Muscle of leg (tissue), 11 donors: Measurements from ENCODE around the gene JMJD4. TPM values are rescaled to one million over a fixed set of nuclear protein-coding genes. Genes with fewer than 3 reads are reported as not detected.
A peak's percentile ranks its signal among the peaks of the same experiment; 100 is the strongest.

Source experiments
- DNase-seq: peaks from one replicate; pipeline ENCODE4 v3.0.0; 2013
- H3K27ac ChIP-seq: one replicate; pipeline ENCODE4 v1.5.1; 2013; ENCODE audit warnings: mild to moderate bottlenecking, low read length, control low read depth
- H3K27me3 ChIP-seq: one replicate; pipeline ENCODE4 v1.6.1; 2013; ENCODE audit warnings: low read length; ENCODE audit not compliant: control insufficient read depth, insufficient read depth
- H3K36me3 ChIP-seq: one replicate; pipeline ENCODE4 v1.6.1; 2013; ENCODE audit warnings: low read length; ENCODE audit not compliant: control insufficient read depth, insufficient read depth
- H3K4me1 ChIP-seq: one replicate; pipeline ENCODE4 v1.6.1; 2013; ENCODE audit warnings: low read length; ENCODE audit not compliant: control insufficient read depth, insufficient read depth
- H3K4me3 ChIP-seq: one replicate; pipeline ENCODE4 v1.5.1; 2013; ENCODE audit warnings: low read length, control low read depth
- H3K9me3 ChIP-seq: replicated peaks from 2 replicates; pipeline ENCODE4 v1.6.1; 2013; ENCODE audit warnings: low read depth, low read length; ENCODE audit not compliant: control insufficient read depth
- WGBS: methylation state at CpG from one replicate; pipeline ENCODE4 v1.1.5; 2013; ENCODE audit warnings: missing lambda C conversion rate; ENCODE audit not compliant: insufficient coverage; 5-methylcytosine and 5-hydroxymethylcytosine counted together
- polyA plus RNA-seq, 8 donors: library from polyadenylated mRNA; unstranded; fragments of 120-200 nt; gene quantifications; one replicate each; pipeline versions ENCODE4 v1.2.1 to v1.2.3, GENCODE V29; 2013; ENCODE audit warnings: inconsistent platforms in 1 of 8, low replicate concordance in 1 of 8; ENCODE audit not compliant: insufficient read length in 8 of 8, insufficient read depth in 1 of 8
- total RNA-seq: library from RNA; stranded (reverse); fragments of 120-200 nt; gene quantifications from one replicate; pipeline ENCODE4 v1.2.4, GENCODE V29; 2013

Gene JMJD4
- total and polyA plus RNA-seq, 9 donors: 16.2 to 20.6 (median 19.3) TPM

GRCh38 chr1:227777646-227778045 is 42.5 kb upstream of the JMJD4 start:
- WGBS: 100% methylated on average over 2 of the region's 4 CpGs
- Histone ChIP-seq H3K27me3 (no peaks in the 10 kb centered on the region), H3K36me3 (peaks cover 18% of the 10 kb centered on the region), H3K4me3 (no peak overlapping the region), H3K4me1 (peaks cover 57% of the 10 kb centered on the region), H3K9me3 (no peaks in the 10 kb centered on the region), H3K27ac (no peak overlapping the region)
- no peak for DNase-seq

GRCh38 chr1:227777156-227777555 is 42.1 kb upstream of the JMJD4 start:
- no peak overlapping the region for H3K27ac ChIP-seq
- no peaks in the 10 kb centered on the region for H3K27me3 ChIP-seq
- DNase-seq: no peak
- no peaks in the 10 kb centered on the region for H3K9me3 ChIP-seq
- H3K4me1 ChIP-seq: peaks cover 60% of the 10 kb centered on the region
- H3K4me3 ChIP-seq: no peak overlapping the region
- 85% methylated on average over 6 of the region's 11 CpGs for WGBS
- peaks cover 20% of the 10 kb centered on the region for H3K36me3 ChIP-seq

- WGBS: 68% methylated on average over 5 of the region's 7 CpGs
- H3K4me1 ChIP-seq: peaks cover 64% of the 10 kb centered on the region
Observed at GRCh38 chr1:227776331-227776771, 41.2 kb upstream of the JMJD4 start.

GRCh38 chr1:227775841-227776240 is 40.7 kb upstream of the JMJD4 start:
- H3K27me3 ChIP-seq: no peaks in the 10 kb centered on the region
- DNase-seq: no peak
- H3K36me3 ChIP-seq: peaks cover 14% of the 10 kb centered on the region
- WGBS: 75% methylated on average over 10 of the region's 10 CpGs
- no peak overlapping the region for H3K27ac ChIP-seq
- no peak overlapping the region for H3K4me3 ChIP-seq
- peaks cover 64% of the 10 kb centered on the region for H3K4me1 ChIP-seq
- no peaks in the 10 kb centered on the region for H3K9me3 ChIP-seq

More at GRCh38 chr1:227776331-227776771, 41.2 kb upstream of the JMJD4 start:
- Histone ChIP-seq H3K4me3 (no peak overlapping the region), H3K36me3 (peaks cover 18% of the 10 kb centered on the region), H3K27me3 (no peaks in the 10 kb centered on the region), H3K9me3 (no peaks in the 10 kb centered on the region), H3K27ac (no peak overlapping the region)
- DNase-seq: peak; percentile 63

GRCh38 chr1:227774821-227775661 is 39.9 kb upstream of the JMJD4 start:
- H3K9me3 ChIP-seq: no peaks in the 10 kb centered on the region
- H3K36me3 ChIP-seq: peaks cover 16% of the 10 kb centered on the region
- H3K4me1 ChIP-seq: peaks cover 63% of the 10 kb centered on the region
- peak; percentile 86 for DNase-seq
- no peak overlapping the region for H3K4me3 ChIP-seq
- H3K27ac ChIP-seq: peak overlapping the region; percentile 35
- no peaks in the 10 kb centered on the region for H3K27me3 ChIP-seq
- 20% methylated on average over 36 of the region's 42 CpGs for WGBS

GRCh38 chr1:227774051-227774731 is 39.1 kb upstream of the JMJD4 start:
- Histone ChIP-seq H3K4me3 (no peak overlapping the region), H3K4me1 (peaks cover 67% of the 10 kb centered on the region), H3K9me3 (no peaks in the 10 kb centered on the region), H3K27me3 (no peaks in the 10 kb centered on the region), H3K36me3 (peaks cover 16% of the 10 kb centered on the region), H3K27ac (no peak overlapping the region)
- no peak for DNase-seq
- 82% methylated on average over 8 of the region's 13 CpGs for WGBS

- Histone ChIP-seq H3K27me3 (no peaks in the 10 kb centered on the region), H3K9me3 (no peaks in the 10 kb centered on the region), H3K4me3 (no peak overlapping the region), H3K36me3 (peaks cover 16% of the 10 kb centered on the region), H3K27ac (no peak overlapping the region), H3K4me1 (peaks cover 66% of the 10 kb centered on the region)
- DNase-seq: no peak
- 96% methylated on average over 8 of the region's 15 CpGs for WGBS
Observed at GRCh38 chr1:227773558-227773957, 38.5 kb upstream of the JMJD4 start.

- no peak overlapping the region for H3K4me3 ChIP-seq
- H3K4me1 ChIP-seq: peaks cover 59% of the 10 kb centered on the region
- 87% methylated on average over 2 of the region's 7 CpGs for WGBS
- H3K36me3 ChIP-seq: peaks cover 32% of the 10 kb centered on the region
- no peak for DNase-seq
- H3K27me3 ChIP-seq: no peaks in the 10 kb centered on the region
- H3K27ac ChIP-seq: no peak overlapping the region
- H3K9me3 ChIP-seq: no peaks in the 10 kb centered on the region
Observed at GRCh38 chr1:227771771-227772170, 36.7 kb upstream of the JMJD4 start.

- 100% methylated on average over 1 of the region's 8 CpGs for WGBS
- H3K4me1 ChIP-seq: peaks cover 55% of the 10 kb centered on the region
Observed at GRCh38 chr1:227771326-227771725, 36.2 kb upstream of the JMJD4 start.

GRCh38 chr1:227770812-227771211 is 35.7 kb upstream of the JMJD4 start:
- WGBS: 96% methylated on average over 9 of the region's 13 CpGs
- H3K4me3 ChIP-seq: no peak overlapping the region
- H3K4me1 ChIP-seq: peaks cover 50% of the 10 kb centered on the region
- H3K36me3 ChIP-seq: peaks cover 41% of the 10 kb centered on the region
- H3K27me3 ChIP-seq: no peaks in the 10 kb centered on the region
- no peaks in the 10 kb centered on the region for H3K9me3 ChIP-seq
- no peak for DNase-seq
- no peak overlapping the region for H3K27ac ChIP-seq

More at GRCh38 chr1:227771326-227771725, 36.2 kb upstream of the JMJD4 start:
- peaks cover 36% of the 10 kb centered on the region for H3K36me3 ChIP-seq
- DNase-seq: no peak
- no peaks in the 10 kb centered on the region for H3K27me3 ChIP-seq
- no peak overlapping the region for H3K27ac ChIP-seq
- H3K9me3 ChIP-seq: no peaks in the 10 kb centered on the region
- no peak overlapping the region for H3K4me3 ChIP-seq
